Kidney (tissue), 14 donors: ENCODE results near the gene ADH6. TPM values are rescaled to one million over a fixed set of nuclear protein-coding genes. Genes with fewer than 3 reads are reported as not detected.

Source experiments
- DNase-seq, 5 donors: peaks; one replicate each; pipeline ENCODE4 v3.0.0-alpha.2; 2013 to 2020
- FAIRE-seq: peaks from 2 replicates; lab custom pipeline; 2012; peaks lifted over from hg19 to GRCh38; lab: Jason Lieb, UNC
- H3K27ac ChIP-seq, 2 donors: one replicate each; pipeline ENCODE4 v1.7.0; 2013; ENCODE audit warnings: low read depth in 2 of 2, low read length in 2 of 2, inconsistent platforms in 1 of 2
- H3K27me3 ChIP-seq: one replicate; pipeline ENCODE4 v1.7.1; 2013; ENCODE audit warnings: low read length, inconsistent platforms; ENCODE audit not compliant: control insufficient read depth, insufficient read depth
- H3K36me3 ChIP-seq, 3 donors: one replicate each; pipeline versions ENCODE4 v1.7.0 to v1.7.1; 2013; ENCODE audit warnings: low read length in 3 of 3, control low read depth in 1 of 3, inconsistent platforms in 1 of 3; ENCODE audit not compliant: insufficient read depth in 3 of 3, control insufficient read depth in 2 of 3
- H3K4me1 ChIP-seq, 3 donors: one replicate each; pipeline versions ENCODE4 v1.7.0 to v1.7.1; 2013; ENCODE audit warnings: low read length in 3 of 3, inconsistent platforms in 1 of 3, low read depth in 1 of 3; ENCODE audit not compliant: control insufficient read depth in 2 of 3, insufficient read depth in 2 of 3
- H3K4me3 ChIP-seq, 3 donors: one replicate each; pipeline versions ENCODE4 v1.7.0 to v1.8.1; 2013; ENCODE audit warnings: low read length in 3 of 3, control low read depth in 1 of 3, inconsistent platforms in 1 of 3
- H3K9ac ChIP-seq, 3 donors: one replicate each; pipeline versions ENCODE4 v1.7.0 to v1.7.1; 2013; ENCODE audit warnings: low read length in 3 of 3, control low read depth in 1 of 3, inconsistent platforms in 1 of 3
- H3K9me3 ChIP-seq, 3 donors: one replicate each; pipeline versions ENCODE4 v1.7.0 to v1.7.1; 2013; ENCODE audit warnings: low read length in 3 of 3, control low read depth in 1 of 3, inconsistent platforms in 1 of 3; ENCODE audit not compliant: control insufficient read depth in 2 of 3, insufficient read depth in 1 of 3
- intact Hi-C: fragments of 100-400 bp; cut with DNase I; formaldehyde crosslinking; loops from one replicate; pipeline ENCODE4 v1.11.1; 2022
- polyA plus RNA-seq: library from polyadenylated mRNA; stranded (reverse); fragments of 350-450 nt; fragmentation: Illumina TruSeq; extraction: RNeasy Lipid Tissue Mini Kit (QIAGEN cat#74804); gene quantifications from one replicate; pipeline ENCODE4 v1.2.3, GENCODE V29; 2014; ENCODE audit warnings: low read depth, low replicate concordance; ENCODE audit not compliant: insufficient read depth
- total RNA-seq: library from RNA; stranded (reverse); fragmentation: NEBNext Ultra II Directional; extraction: Animal tissue kit (Norgen Biotek cat#: 25700); gene quantifications from one replicate; pipeline ENCODE4 v1.2.1, GENCODE V29; 2021
- TF ChIP-seq, protein P1 (sequence below): IDR thresholded peaks from 3 replicates; pipeline ENCODE4 v1.5.1; 2012; ENCODE audit warnings: mild to moderate bottlenecking, moderate library complexity, borderline replicate concordance; ENCODE audit not compliant: insufficient read depth; ENCODE audit errors: extremely low read depth
- donor health status: control.
- donor health status: control.
- donor health status: control.
- donor health status: control.
- donor health status: control.
- donor health status: DM: yes; HTN: yes; CAD: no.
- donor health status: Normal renal cell carcinoma (clear cell type).

ADH6 gene
- total and polyA plus RNA-seq, 2 donors from 2014 or later: 10.2 to 39.2 TPM

DNA sequence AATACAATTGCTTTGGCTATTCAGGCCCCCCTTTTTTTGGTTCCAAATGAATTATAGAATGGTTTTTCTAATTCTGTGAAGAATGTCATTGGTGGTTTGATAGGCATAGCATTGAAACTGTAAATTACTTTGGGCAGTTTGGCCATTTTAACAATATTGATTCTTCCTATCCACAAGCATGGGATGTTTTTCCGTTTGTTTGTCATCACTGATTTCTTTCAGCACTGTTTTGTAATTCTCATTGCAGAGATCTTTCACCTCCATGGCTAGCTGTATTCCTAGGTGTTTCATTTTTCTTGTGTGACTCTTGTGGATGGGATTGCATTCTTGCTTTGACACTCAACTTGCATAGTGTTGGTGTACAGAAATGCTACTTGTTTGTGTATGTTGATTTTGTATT, 33.0 kb downstream of the ADH6 start:
- FAIRE-seq: no peak

DNA sequence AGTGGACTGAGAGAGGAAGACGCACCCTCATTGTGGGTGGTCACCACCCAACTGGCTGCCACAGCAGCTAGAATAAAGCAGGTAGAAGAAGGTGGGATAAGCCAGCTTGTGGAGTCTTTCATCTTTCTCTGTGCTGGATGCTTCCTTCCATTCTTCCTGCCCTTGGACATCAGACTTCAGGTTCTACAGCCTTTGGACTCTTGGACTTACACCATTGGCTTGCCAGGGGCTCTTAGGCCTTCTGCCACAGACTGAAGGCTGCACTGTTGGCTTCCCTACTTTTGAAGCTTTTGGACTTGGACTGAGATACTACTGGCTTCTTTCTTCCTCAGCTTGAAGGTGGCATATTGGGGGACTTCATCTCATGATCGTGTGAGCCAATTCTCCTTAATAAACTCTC, 33.5 kb downstream of the ADH6 start:
- Histone ChIP-seq H3K4me3 (no peak overlapping the region), H3K4me1 (no peaks in the 10 kb centered on the region), H3K9ac (no peak overlapping the region), H3K27me3 (no peaks in the 10 kb centered on the region), H3K36me3 (no peaks in the 10 kb centered on the region), H3K9me3 (no peaks in the 10 kb centered on the region), H3K27ac (no peak overlapping the region)
- TF ChIP-seq, protein P1, sequence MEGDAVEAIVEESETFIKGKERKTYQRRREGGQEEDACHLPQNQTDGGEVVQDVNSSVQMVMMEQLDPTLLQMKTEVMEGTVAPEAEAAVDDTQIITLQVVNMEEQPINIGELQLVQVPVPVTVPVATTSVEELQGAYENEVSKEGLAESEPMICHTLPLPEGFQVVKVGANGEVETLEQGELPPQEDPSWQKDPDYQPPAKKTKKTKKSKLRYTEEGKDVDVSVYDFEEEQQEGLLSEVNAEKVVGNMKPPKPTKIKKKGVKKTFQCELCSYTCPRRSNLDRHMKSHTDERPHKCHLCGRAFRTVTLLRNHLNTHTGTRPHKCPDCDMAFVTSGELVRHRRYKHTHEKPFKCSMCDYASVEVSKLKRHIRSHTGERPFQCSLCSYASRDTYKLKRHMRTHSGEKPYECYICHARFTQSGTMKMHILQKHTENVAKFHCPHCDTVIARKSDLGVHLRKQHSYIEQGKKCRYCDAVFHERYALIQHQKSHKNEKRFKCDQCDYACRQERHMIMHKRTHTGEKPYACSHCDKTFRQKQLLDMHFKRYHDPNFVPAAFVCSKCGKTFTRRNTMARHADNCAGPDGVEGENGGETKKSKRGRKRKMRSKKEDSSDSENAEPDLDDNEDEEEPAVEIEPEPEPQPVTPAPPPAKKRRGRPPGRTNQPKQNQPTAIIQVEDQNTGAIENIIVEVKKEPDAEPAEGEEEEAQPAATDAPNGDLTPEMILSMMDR: no peak
- intact Hi-C loops: no loop called here
- DNase-seq (no peak), FAIRE-seq (no peak)

More for the DNA sequence above, 33.0 kb downstream of the ADH6 start:
- intact Hi-C loops: no loop called here
- H3K27me3 ChIP-seq: no peaks in the 10 kb centered on the region
- H3K9me3 ChIP-seq: no peaks in the 10 kb centered on the region
- no peak overlapping the region for H3K27ac ChIP-seq
- no peak for DNase-seq
- TF ChIP-seq, protein P1: no peak
- H3K9ac ChIP-seq: no peak overlapping the region
- no peak overlapping the region for H3K4me3 ChIP-seq
- no peaks in the 10 kb centered on the region for H3K36me3 ChIP-seq
- no peaks in the 10 kb centered on the region for H3K4me1 ChIP-seq

- DNase-seq: no peak
- H3K27me3 ChIP-seq: no peaks in the 10 kb centered on the region
- no peak for FAIRE-seq
- H3K36me3 ChIP-seq: no peaks in the 10 kb centered on the region
- no peak overlapping the region for H3K4me3 ChIP-seq
- H3K27ac ChIP-seq: no peak overlapping the region
- H3K4me1 ChIP-seq: no peaks in the 10 kb centered on the region
- intact Hi-C loops: no loop called here
- peaks cover 0 to 5% (median 0%) of the 10 kb centered on the region in 3 donors for H3K9me3 ChIP-seq
- TF ChIP-seq, protein P1: no peak
- no peak overlapping the region for H3K9ac ChIP-seq
These were observed 38.5 kb downstream of the ADH6 start for GRCh38 chr4:99180382-99181070.
